ENCODE measurements around the gene FHIT.

FHIT gene

DNA sequence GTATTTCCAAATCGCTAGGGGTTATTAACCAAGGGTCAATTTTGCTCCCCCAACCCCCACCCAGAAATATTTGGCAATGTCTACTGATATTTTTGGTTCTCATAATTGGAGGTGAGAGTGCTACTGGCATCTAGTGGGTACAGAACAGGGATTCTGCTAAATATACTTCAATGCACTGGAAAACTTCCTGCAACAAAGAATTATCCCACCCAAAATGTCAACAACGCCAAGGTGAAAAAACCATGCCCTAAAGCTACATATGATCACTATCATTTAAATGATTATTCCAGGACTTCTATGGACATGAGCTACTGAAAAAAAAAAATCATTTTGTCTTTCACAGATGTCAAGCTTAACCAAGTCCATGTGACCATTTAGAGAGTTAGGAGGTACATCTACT is 867.9 kb downstream of the FHIT start:
- no peak for DNase-seq (ENCODE audit: low read depth in 2 of 2, low spot score in 1 of 2)

- DNase-seq (ENCODE audit: low read depth in 2 of 2, low spot score in 1 of 2): no peak
These were observed 884.8 kb downstream of the FHIT start for GRCh38 chr3:60366486-60366885.

DNA sequence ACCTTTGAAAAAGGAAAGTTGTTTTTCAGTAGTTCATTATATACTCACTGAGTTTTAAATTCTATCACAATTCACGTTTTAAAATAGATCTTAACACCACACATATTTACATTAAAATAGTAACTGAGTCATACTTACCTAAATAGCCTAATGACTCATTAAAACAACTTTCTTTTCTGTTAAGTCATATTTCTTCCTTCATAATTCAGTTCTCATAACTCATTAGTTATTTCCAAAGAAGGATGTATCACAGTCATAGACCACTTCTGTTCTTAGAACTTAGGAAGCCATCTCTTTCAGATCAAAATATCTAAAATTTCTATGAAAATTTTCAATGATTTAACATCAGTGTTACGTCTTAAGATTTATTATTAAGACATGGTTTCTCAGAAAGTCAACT is 885.9 kb downstream of the FHIT start:
- no peak for DNase-seq (ENCODE audit: low read depth in 2 of 2, low spot score in 1 of 2)

DNA sequence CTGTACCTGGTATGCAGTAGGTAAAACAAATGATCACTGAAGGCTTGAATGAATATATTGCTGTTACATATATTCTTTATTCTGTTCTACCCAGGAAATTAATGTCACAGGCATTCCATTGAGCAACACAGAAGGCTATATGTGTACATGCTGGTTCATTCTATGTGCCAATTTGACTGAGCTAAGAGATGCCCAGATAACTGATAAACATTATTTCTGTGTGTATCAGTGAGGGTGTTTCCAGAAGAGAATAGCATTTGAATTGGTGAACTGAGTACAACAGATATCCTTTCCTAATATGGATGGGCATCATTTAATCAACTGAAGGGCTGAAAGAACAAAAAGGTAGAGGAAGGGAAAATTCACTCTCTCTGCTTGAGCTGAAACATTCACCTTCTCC is 886.8 kb downstream of the FHIT start:
- no peak for DNase-seq (ENCODE audit: low read depth in 2 of 2, low spot score in 1 of 2)

GRCh38 chr3:60363817-60364216 is 887.4 kb downstream of the FHIT start:
- DNase-seq (ENCODE audit: low read depth in 2 of 2, low spot score in 1 of 2): no peak

- DNase-seq (ENCODE audit: low read depth in 2 of 2, low spot score in 1 of 2): no peak
These were observed 895.4 kb downstream of the FHIT start for GRCh38 chr3:60355825-60356224.

DNA sequence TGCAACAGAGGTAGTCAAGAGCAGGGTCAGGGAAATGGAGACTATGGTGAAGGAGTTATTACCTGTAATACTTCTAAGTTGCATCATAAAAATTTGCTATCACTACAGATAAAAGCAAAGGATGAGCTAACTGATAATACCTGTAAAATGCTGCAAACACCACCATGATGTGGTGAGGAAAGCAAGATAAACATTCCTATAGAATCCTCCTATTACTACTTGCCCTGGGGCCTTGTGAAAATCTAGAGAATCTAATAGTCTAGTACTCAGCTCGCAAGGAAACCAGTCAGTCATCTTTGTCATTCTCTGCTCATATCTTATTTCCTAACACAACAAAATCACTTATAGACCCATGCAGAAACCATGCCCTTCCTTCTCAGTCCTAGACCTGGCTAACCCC is 899.8 kb downstream of the FHIT start:
- no peak for DNase-seq (ENCODE audit: low read depth in 2 of 2, low spot score in 1 of 2)

DNA sequence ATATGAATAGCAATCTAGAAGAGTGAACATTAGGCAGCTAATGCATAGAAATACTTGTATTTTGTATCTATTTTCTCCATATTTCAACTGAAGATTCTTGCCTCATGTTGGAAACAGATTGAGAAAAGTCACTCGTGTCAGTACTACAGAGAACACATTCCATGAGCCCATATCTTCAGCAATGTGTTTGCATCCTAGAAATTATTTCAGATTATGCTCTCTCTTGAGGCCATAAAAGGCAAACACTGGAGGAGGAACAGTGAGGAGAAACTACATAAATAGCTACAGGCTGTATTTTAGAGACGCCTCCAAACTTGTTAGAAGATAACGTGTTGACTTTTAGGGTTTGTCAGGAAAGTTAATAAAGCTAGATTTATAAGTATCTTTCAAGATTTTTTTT is 906.9 kb downstream of the FHIT start:
- DNase-seq (ENCODE audit: low read depth in 2 of 2, low spot score in 1 of 2): no peak

- DNase-seq (ENCODE audit: low read depth in 2 of 2, low spot score in 1 of 2): no peak
These were observed 907.4 kb downstream of the FHIT start for GRCh38 chr3:60343831-60344230.

- DNase-seq (ENCODE audit: low read depth in 2 of 2, low spot score in 1 of 2): no peak
These were observed 911.9 kb downstream of the FHIT start for GRCh38 chr3:60339304-60339703.

DNA sequence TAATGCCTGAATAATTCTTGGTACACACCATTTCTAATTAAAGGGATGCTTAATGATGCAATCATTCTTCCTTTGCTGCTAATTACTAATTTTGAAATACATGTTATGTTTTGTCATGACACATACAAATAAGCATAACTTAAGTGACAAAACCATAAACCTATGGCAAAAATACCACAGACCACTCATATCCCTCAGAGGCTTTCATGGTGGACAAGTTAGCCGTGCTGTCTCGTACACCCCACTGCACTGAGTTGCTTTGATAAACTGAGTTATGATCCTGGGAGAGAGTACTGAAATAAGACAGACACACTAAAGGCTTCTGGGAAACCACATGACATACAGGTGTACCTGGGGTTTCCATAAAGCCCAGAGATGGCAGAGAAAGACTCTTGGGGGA is 913.8 kb downstream of the FHIT start:
- no peak for DNase-seq (ENCODE audit: low read depth in 2 of 2, low spot score in 1 of 2)

DNA sequence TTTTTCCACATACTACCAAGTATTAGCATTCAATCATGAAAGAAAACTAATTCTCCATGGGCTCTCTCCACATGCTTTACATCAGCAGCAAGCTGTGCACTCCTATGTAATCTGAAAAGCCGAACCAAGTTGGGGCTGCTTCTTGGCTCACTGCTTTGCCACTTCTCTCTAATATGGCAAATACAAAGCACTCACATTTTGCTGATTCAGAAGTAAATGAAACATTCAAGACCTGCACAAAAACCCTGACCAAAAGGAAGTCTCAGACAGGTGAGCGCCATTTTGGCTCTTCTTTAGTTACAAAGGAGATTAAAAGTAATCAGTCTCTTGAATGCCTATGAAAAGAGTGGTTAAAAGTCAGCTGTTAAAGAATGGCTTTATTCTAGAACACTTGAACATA is 915.2 kb downstream of the FHIT start:
- no peak for DNase-seq (ENCODE audit: low read depth in 2 of 2, low spot score in 1 of 2)

GRCh38 chr3:60333710-60334109 is 917.5 kb downstream of the FHIT start:
- DNase-seq (ENCODE audit: low read depth in 2 of 2, low spot score in 1 of 2): no peak

- no peak for DNase-seq (ENCODE audit: low read depth in 2 of 2, low spot score in 1 of 2)
These were observed 921.1 kb downstream of the FHIT start for GRCh38 chr3:60330107-60330506.

DNA sequence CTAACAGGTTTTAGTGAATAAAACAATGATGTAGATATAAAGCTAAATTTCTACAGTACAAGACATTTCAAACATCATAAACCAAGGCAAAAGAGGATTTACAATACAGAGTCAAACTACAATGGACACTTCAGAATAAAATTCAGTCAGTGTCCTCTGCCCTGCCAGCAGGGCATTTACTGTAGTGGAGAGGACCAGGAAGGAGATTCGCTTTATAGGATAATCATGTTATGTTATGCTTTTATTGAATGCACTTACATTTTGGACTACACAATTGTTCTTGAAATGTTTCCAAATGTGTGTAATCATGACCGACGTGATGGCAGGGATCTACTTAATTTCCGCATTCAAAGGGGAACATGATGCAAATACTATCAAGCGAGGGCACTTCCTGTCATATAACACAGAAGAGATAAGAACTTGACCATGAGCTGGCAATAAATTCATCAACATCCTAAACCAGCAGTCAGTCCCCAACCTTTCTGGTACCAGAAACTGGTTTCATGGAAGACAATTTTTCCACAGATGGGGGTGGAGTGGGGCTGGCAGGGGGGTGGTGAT is 925.6 kb downstream of the FHIT start:
- DNase-seq (ENCODE audit: low read depth in 2 of 2, low spot score in 1 of 2): no peak

DNA sequence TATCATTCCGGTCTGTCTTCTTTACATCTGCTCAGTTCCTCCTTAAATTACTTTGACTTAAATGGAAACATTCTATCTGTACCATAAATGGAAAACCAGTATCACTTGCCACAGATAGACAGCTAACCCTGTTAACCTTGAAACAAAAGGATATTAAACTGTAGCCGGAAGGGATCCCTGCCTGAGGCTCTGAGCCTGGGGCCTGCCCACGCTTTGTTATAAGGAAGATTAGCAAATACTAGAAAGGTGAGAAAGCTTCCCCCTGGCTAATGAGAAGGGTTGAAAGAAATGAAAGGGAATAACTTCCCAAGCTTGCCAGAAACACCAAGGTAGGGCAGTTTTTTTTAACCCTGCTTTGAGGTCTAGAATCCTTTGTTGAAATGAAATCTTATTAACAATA is 927.6 kb downstream of the FHIT start:
- DNase-seq (ENCODE audit: low read depth in 2 of 2, low spot score in 1 of 2): no peak

GRCh38 chr3:60323180-60323579 is 928.1 kb downstream of the FHIT start:
- no peak for DNase-seq (ENCODE audit: low read depth in 2 of 2, low spot score in 1 of 2)

GRCh38 chr3:60322298-60322856 is 928.9 kb downstream of the FHIT start:
- DNase-seq (ENCODE audit: low read depth in 2 of 2, low spot score in 1 of 2): no peak

DNA sequence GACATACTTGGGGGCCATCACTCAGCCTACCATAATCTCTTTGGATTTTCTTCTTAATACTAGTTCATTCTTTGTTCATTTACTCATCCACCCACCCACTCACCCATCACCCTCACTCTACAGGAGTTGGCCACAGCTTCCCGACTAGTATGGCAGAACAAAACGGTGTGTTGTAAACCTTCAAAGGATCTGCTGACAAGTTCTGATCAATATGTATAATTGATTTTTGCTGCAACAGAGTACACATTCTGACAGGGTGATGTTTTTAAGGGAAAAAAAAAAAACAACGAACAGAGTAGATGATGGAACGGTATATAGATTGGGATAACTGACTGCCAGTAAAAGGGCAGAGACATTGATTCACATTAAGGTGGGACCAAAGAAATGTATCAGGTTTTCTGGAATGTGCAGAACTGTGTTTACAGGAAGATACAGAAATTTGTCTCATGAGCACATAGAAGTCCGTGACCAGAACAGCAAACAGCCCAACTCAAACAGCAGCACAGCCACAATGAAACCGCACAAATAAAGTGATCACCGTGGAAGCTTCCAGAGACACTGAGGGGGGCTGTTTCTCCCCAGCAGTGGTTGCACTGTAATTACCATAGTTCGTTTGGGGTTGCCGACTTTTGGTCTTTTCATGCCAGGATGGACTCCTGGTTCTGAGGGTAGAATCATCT is 931.9 kb downstream of the FHIT start:
- no peak for DNase-seq (ENCODE audit: low read depth in 2 of 2, low spot score in 1 of 2)

GRCh38 chr3:60316121-60316797 is 935.0 kb downstream of the FHIT start:
- DNase-seq (ENCODE audit: low read depth in 2 of 2, low spot score in 1 of 2): no peak

- no peak for DNase-seq (ENCODE audit: low read depth in 2 of 2, low spot score in 1 of 2)
These were observed 937.2 kb downstream of the FHIT start for GRCh38 chr3:60313951-60314461.

GRCh38 chr3:60313231-60313798 is 937.9 kb downstream of the FHIT start:
- DNase-seq (ENCODE audit: low read depth in 2 of 2, low spot score in 1 of 2): no peak

All from stimulated activated CD8-positive, alpha-beta memory T cell treated with anti-CD3 and anti-CD28 coated beads, Interleukin-4, amount 100 ng/mL, for 1 hour (primary cell).